Measurements from ENCODE around the gene ROR2.
"Not testable (repeated sequence)": the region's sequence is repeated elsewhere in the genome, so short reads cannot be mapped to it uniquely, and the experiment has no call there.

ROR2 gene

GRCh38 chr9:91923145-91923544, 26.9 kb downstream of the ROR2 start:
- DNase-seq (ENCODE audit: low read depth) = no peak

GRCh38 chr9:91921371-91921770, 28.7 kb downstream of the ROR2 start:
- no peak for DNase-seq (ENCODE audit: low read depth)

- DNase-seq (ENCODE audit: low read depth) = no peak
These were observed 29.2 kb downstream of the ROR2 start for GRCh38 chr9:91920630-91921350.

DNA sequence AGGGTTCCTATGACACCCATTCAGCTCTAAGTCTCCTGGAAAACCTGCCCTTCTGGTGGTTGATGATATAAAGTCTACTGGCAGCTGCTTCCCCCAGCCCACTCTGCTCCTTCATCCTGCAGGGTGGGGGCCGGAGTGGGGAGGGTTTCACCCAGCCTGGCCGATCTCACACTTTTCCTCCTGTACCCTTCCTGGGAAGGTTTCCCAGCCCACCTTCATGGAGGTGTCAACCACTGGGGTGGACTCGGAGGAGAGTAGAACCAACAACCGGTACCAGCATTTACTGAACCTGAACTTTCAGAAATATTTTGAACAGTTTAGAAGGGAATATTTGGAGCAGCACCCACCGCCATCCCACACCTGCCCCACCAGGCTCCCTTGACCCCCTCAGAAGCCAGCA, 30.4 kb downstream of the ROR2 start:
- DNase-seq (ENCODE audit: low read depth) = no peak

- DNase-seq (ENCODE audit: low read depth) = no peak
These were observed 32.6 kb downstream of the ROR2 start for GRCh38 chr9:91917436-91917835.

GRCh38 chr9:91915524-91916263, 34.3 kb downstream of the ROR2 start:
- no peak for DNase-seq (ENCODE audit: low read depth)

DNA sequence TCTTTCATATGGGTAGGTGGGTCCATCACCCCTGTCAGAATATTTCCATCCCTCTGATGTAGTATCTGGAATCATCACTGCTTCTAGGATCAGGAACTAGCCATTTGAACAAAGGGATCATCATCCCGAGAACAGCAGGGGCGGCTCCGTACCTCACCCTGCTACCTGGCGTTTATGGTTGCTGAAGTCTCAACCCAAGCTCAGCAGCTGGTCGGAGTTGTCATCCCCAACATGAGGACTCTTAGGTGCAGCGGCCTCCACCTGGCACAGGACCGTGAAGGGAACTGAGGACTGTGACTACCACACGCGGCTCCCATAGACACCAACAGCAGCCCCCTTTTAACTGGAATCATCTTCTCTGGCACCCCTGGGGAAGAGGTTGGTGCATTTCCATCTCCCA, 35.1 kb downstream of the ROR2 start:
- no peak for DNase-seq (ENCODE audit: low read depth)

- DNase-seq (ENCODE audit: low read depth) = no peak
These were observed 35.6 kb downstream of the ROR2 start for GRCh38 chr9:91914404-91914803.

GRCh38 chr9:91913986-91914385, 36.0 kb downstream of the ROR2 start:
- no peak for DNase-seq (ENCODE audit: low read depth)

DNA sequence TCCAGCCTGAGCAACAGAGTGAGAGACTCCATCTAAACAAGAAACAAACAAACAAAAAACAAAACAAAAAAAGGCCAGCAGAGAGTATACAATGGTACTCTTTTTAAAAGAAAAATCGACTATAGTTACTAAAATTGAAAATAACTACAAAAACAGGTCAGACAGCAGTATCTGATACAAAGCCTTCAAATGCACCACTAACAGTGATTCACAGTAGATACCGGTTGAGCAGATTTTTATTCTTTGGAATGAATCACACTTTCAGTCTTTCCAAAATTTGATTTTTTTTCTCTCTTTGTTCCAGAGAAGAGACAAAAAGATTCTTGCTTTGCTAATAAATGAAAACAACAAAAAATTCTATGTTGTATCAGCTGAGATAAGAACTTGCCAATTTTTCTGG, 36.9 kb downstream of the ROR2 start:
- no peak for DNase-seq (ENCODE audit: low read depth)

DNA sequence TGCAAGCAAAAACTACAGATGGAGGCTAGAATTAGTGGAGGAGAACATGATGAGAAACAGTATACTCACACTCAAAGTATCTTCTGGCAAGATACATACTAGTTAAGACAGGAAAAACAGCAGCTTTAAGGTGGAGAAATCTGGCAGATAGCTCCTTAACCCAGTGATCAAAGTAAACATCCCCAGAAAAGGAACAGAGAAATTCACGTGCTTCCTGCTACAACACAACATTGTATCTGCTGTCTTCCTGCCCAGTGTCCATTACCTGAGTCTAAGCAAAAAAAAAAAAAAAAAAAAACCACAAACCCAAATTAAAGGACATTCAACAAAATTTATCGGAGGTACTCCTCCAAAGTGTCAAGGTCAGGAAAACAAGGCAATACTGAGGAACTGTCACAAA, 38.4 kb downstream of the ROR2 start:
- no peak for DNase-seq (ENCODE audit: low read depth)

GRCh38 chr9:91909256-91909655, 40.8 kb downstream of the ROR2 start:
- DNase-seq (ENCODE audit: low read depth) = not testable (repeated sequence)

GRCh38 chr9:91908746-91909145, 41.3 kb downstream of the ROR2 start:
- DNase-seq (ENCODE audit: low read depth) = no peak

DNA sequence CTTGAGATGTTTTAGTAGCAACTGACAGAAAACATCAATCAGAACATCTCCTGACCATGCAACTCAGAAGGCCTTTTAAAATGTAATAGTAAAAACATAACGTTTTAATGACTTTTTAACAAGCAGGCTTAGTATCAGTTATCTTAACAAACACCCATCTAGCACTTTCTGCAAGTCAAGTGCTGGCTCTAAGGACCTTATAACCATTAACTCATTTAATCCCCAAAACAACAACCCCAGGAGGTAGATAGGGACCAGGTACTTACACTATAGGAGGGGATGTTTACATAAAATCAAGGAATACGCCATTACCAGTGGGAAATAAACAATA, 41.8 kb downstream of the ROR2 start:
- DNase-seq (ENCODE audit: low read depth) = no peak

DNA sequence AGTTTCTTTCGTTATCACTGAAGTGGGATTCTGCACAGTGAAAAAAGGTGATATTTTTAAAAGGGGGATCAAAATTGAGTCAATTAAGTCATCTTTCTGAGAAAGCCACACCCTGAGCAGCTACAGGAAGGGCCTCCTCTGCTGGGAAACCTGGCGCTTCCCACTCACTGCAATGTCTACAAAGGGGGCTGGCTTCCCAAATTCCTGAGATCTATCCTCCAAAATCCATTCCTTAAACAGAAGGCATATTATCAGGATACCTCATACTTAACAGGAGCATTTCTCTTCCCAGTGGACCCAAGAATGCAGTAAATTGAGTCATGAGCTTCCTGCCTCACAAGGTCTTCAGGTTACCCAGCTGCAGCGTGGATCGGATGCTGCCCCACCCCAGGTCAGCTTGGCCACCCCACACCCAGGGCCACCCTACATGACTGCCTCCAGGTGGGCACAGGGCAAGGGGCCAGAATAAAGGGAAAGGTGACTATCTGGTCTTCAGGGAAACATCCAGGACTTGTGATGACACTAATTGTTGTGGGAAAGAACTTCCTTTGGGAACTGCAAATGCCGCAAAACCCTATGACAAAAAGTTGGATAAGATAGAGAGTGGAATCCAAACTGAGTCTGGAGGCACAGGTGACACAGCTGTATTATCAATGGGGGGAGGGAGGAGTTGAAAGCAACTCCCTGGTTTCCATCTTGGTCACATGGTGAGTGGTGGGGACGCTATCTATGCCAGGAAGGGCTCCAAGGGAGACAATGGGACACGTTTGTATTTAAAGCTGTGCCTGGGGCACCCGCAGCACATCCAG, 42.3 kb downstream of the ROR2 start:
- DNase-seq (ENCODE audit: low read depth) = no peak

- DNase-seq (ENCODE audit: low read depth) = no peak
These were observed 44.0 kb downstream of the ROR2 start for GRCh38 chr9:91905991-91906469.

GRCh38 chr9:91905237-91905650, 44.8 kb downstream of the ROR2 start:
- DNase-seq (ENCODE audit: low read depth) = no peak

DNA sequence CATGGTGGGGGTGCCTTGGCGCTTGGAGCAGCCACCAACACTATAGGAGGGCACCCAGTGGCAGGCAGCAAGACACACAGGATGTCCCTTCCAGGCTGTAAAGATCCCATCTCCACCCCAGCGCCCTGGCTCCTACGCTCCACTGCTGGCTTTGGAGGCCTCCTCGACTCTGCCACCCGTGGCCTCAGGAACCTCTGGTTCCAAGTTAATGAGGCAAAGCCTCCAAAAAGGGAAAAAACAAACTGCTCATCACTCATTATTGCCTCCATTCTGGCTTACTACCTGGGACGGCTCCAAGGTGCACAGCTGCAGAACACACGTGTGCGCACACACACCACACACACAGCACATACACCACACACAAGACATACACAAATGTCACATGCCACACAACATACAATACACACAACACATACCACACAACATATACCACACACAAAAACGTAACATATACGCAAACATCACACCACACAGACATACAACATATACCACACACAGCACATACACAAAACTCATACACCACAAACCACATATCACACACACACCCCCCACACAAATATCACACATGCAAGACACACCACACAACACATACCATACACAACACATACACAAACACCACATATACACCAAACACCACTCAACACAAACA, 45.3 kb downstream of the ROR2 start:
- no peak for DNase-seq (ENCODE audit: low read depth)

DNA sequence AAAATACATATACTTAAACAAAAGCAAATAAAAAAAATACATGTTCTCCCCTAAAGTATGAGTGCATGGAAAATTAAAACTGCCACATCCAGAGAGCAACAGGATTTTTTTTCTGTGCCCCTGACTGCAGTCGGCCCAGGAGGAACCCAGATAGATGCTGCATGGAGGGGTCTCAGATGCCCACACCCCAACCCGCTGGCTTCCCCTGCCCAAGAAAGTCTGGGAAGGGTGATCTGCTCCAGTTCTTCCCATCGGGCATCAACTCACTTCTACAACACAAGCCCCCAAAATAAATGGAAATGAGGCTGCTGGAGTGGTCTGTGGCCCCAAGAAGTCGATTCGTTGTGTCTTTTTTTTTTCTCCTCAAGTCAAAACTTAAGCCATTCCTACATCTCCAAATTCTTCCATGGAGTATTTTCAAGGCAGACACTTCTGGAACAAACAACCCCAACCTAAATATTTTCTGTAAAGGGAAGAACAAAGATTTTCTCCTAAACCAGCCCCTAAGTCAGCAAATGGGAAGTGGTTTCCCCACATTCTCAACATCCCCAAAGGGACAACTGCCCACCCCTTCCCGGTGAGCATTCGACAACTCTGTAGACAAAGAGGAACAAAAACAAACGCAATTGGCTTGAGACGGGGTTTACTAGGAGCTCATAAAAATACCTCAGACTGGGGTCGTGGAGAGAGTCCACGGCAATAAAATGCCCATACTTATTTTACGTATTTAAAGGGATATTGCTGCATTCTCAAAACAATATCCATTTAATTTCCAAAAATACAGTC, 46.7 kb downstream of the ROR2 start:
- DNase-seq (ENCODE audit: low read depth) = no peak

- DNase-seq (ENCODE audit: low read depth) = no peak
These were observed 47.4 kb downstream of the ROR2 start for GRCh38 chr9:91902475-91903125.

GRCh38 chr9:91900797-91901177, 49.2 kb downstream of the ROR2 start:
- no peak for DNase-seq (ENCODE audit: low read depth)
